ENCODE data around the gene ARRB1.
"Not testable (repeated sequence)": the region's sequence is repeated elsewhere in the genome, so short reads cannot be mapped to it uniquely, and the experiment has no call there.

The ARRB1 gene

GRCh38 chr11:75277991-75278790 is 73.3 kb downstream of the ARRB1 start:
- H3K4me3 ChIP-seq (ENCODE audit: low read depth, low read length) = no peak overlapping the region

GRCh38 chr11:75277211-75277805 is 74.2 kb downstream of the ARRB1 start:
- H3K4me3 ChIP-seq (ENCODE audit: low read depth, low read length) = no peak overlapping the region

GRCh38 chr11:75276686-75277085 is 74.8 kb downstream of the ARRB1 start:
- no peak overlapping the region for H3K4me3 ChIP-seq (ENCODE audit: low read depth, low read length)

GRCh38 chr11:75276186-75276585 is 75.3 kb downstream of the ARRB1 start:
- H3K4me3 ChIP-seq (ENCODE audit: low read depth, low read length) = no peak overlapping the region

GRCh38 chr11:75275581-75275980 is 75.9 kb downstream of the ARRB1 start:
- no peak overlapping the region for H3K4me3 ChIP-seq (ENCODE audit: low read depth, low read length)

- H3K4me3 ChIP-seq (ENCODE audit: low read depth, low read length) = not testable (repeated sequence)
Observed at GRCh38 chr11:75274716-75275115, 76.7 kb downstream of the ARRB1 start.

GRCh38 chr11:75273411-75274391 is 77.8 kb downstream of the ARRB1 start:
- no peak overlapping the region for H3K4me3 ChIP-seq (ENCODE audit: low read depth, low read length)

GRCh38 chr11:75272821-75273301 is 78.6 kb downstream of the ARRB1 start:
- no peak overlapping the region for H3K4me3 ChIP-seq (ENCODE audit: low read depth, low read length)

GRCh38 chr11:75272391-75272790 is 79.1 kb downstream of the ARRB1 start:
- H3K4me3 ChIP-seq (ENCODE audit: low read depth, low read length) = no peak overlapping the region

GRCh38 chr11:75271730-75272129 is 79.7 kb downstream of the ARRB1 start:
- H3K4me3 ChIP-seq (ENCODE audit: low read depth, low read length) = no peak overlapping the region

GRCh38 chr11:75270896-75271418 is 80.5 kb downstream of the ARRB1 start:
- no peak overlapping the region for H3K4me3 ChIP-seq (ENCODE audit: low read depth, low read length)

- no peak overlapping the region for H3K4me3 ChIP-seq (ENCODE audit: low read depth, low read length)
Observed at GRCh38 chr11:75269896-75270295, 81.6 kb downstream of the ARRB1 start.

- no peak overlapping the region for H3K4me3 ChIP-seq (ENCODE audit: low read depth, low read length)
Observed at GRCh38 chr11:75269367-75269660, 82.1 kb downstream of the ARRB1 start.

GRCh38 chr11:75268626-75269366 is 82.7 kb downstream of the ARRB1 start:
- no peak overlapping the region for H3K4me3 ChIP-seq (ENCODE audit: low read depth, low read length)

GRCh38 chr11:75267171-75267970 is 84.1 kb downstream of the ARRB1 start:
- H3K4me3 ChIP-seq (ENCODE audit: low read depth, low read length) = no peak overlapping the region

- H3K4me3 ChIP-seq (ENCODE audit: low read depth, low read length) = no peak overlapping the region
Observed at GRCh38 chr11:75265851-75266531, 85.5 kb downstream of the ARRB1 start.

- no peak overlapping the region for H3K4me3 ChIP-seq (ENCODE audit: low read depth, low read length)
Observed at GRCh38 chr11:75264971-75265370, 86.5 kb downstream of the ARRB1 start.

GRCh38 chr11:75264356-75264755 is 87.1 kb downstream of the ARRB1 start:
- H3K4me3 ChIP-seq (ENCODE audit: low read depth, low read length) = no peak overlapping the region

- no peak overlapping the region for H3K4me3 ChIP-seq (ENCODE audit: low read depth, low read length)
Observed at GRCh38 chr11:75263944-75264349, 87.5 kb downstream of the ARRB1 start.

Data from iPS-11a (cell line).